Esophagus squamous epithelium (tissue), 5 donors: ENCODE measurements around the gene CCDC174. TPM values are rescaled to one million over a fixed set of nuclear protein-coding genes. Genes with fewer than 3 reads are reported as not detected.
"Not testable (repeated sequence)": the region's sequence is repeated elsewhere in the genome, so short reads cannot be mapped to it uniquely, and the experiment has no call there.

ENCODE experiments used
- DNase-seq: peaks from one replicate; lab custom pipeline; 2025; lab: John Stamatoyannopoulos, UW
- H3K27ac ChIP-seq, 4 donors: fragments of 200-600 bp; sonication (generic); one replicate each; pipeline ENCODE4 v1.5.1; 2016 to 2019; ENCODE audit warnings: mild to moderate bottlenecking in 1 of 4
- H3K27me3 ChIP-seq, 4 donors: fragments of 200-600 bp; sonication (generic); 1 replicate in 3 of 4; 2 replicates in 1 of 4; pipeline versions ENCODE4 v1.5.1 to v1.6.0; 2017 to 2021; ENCODE audit warnings: antibody characterized with exemption in 1 of 4
- H3K36me3 ChIP-seq, 3 donors: fragments of 200-600 bp; sonication (generic); one replicate each; pipeline ENCODE4 v1.5.1; 2016 to 2019
- H3K4me1 ChIP-seq, 3 donors: fragments of 200-600 bp; sonication (generic); one replicate each; pipeline ENCODE4 v1.5.1; 2017 to 2019
- H3K4me3 ChIP-seq, 4 donors: fragments of 200-600 bp; sonication (generic); 1 replicate in 3 of 4; 2 replicates in 1 of 4; pipeline ENCODE4 v1.5.1; 2016 to 2019; ENCODE audit warnings: mild to moderate bottlenecking in 2 of 4, moderate library complexity in 1 of 4
- H3K9me3 ChIP-seq, 3 donors: fragments of 200-600 bp; sonication (generic); one replicate each; pipeline ENCODE4 v1.5.1; 2016 to 2019
- POLR2A ChIP-seq, 4 donors: fragments of 450-650 bp; IDR thresholded peaks; one replicate each; pipeline ENCODE4 v1.6.1; 2017; ENCODE audit warnings: antibody characterized with exemption in 4 of 4, mild to moderate bottlenecking in 4 of 4, moderate library complexity in 3 of 4
- WGBS, 2 donors: methylation state at CpG; one replicate each; pipeline ENCODE4 v1.1.5; 2018; 5-methylcytosine and 5-hydroxymethylcytosine counted together
- intact Hi-C: fragments of 100-400 bp; cut with DNase I; formaldehyde crosslinking; loops from one replicate; pipeline ENCODE4 v1.15.0; 2022
- total RNA-seq, 4 donors: library from RNA; depleted of rRNA; stranded (reverse); fragments of >200 nt; gene quantifications; one replicate each; pipeline ENCODE4 v1.1.0, GENCODE V29; 2016
- TF ChIP-seq, protein P1 (sequence below), 6 experiments: fragments of 450-650 bp in 4 of 6; fragments of 200-600 bp in 2 of 6; sonication (generic) in 2 of 6; IDR thresholded peaks; one replicate each; pipeline ENCODE4 v1.5.1; 2016 to 2019; ENCODE audit warnings: antibody characterized with exemption in 6 of 6, mild to moderate bottlenecking in 4 of 6, moderate library complexity in 4 of 6
- donor health status: DM: yes; HTN: yes; CAD: no.

CCDC174 gene
- total RNA-seq, 4 donors from 2014 or later, result 9.5 to 17.2 (median 12.1) TPM

DNA sequence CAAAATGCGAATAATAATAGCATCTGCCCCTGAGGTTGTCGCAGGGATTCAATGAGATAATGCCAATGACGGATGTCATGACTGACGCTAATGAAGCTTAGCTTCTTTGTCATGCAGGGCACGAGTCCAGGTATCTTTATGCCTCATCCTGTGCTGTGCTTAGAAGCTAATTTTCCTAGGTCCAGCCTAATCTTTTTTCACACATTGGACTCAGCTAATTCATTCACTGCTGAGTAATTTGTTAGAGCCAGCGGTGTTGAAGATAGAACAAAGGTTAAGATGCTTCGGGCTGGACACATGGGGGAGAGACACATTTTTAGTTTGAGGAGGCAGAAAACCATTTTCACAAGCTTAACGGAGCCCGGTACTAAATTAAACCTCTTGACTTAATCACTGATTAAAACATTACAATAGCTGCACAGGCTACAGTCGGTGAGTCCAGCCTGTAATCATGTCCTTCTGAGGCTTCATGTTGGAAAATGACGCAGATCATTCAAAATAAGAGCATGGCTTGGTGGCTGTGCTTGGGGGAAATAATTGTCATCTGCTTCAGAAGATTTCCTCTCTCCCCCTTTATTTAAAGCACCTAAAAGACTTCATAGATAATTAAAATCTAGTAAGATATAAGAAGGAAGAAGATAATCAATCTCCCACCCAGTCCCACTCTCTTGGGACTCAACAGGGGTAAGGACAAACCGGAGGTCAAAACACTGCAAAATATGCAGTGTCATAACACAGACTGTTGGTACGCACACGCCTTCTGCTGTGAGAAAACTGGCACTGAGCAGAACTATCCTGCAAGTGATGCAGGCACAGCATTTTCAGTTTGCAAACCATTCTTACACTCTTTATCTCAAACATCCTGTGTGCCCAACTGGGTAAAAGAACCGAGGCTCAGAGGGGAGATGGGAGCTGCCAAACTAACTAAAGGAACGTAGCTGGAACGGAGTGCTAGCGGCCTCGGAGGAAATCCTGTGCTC lies 3.3 kb upstream of the CCDC174 start:
- Histone ChIP-seq H3K27ac (no peak overlapping the region), H3K27me3 (peaks cover 0 to 4% (median 0%) of the 10 kb centered on the region in 4 donors), H3K9me3 (no peaks in the 10 kb centered on the region), H3K4me1 (peaks cover 0 to 23% (median 14%) of the 10 kb centered on the region in 3 donors), H3K36me3 (no peaks in the 10 kb centered on the region), H3K4me3 (no peak overlapping the region)
- DNase-seq, result no peak
- 67 to 73% methylated on average over 19 of the region's 19 CpGs for WGBS, 2 donors
- intact Hi-C loops, result no loop called here
- TF ChIP-seq, protein P1, sequence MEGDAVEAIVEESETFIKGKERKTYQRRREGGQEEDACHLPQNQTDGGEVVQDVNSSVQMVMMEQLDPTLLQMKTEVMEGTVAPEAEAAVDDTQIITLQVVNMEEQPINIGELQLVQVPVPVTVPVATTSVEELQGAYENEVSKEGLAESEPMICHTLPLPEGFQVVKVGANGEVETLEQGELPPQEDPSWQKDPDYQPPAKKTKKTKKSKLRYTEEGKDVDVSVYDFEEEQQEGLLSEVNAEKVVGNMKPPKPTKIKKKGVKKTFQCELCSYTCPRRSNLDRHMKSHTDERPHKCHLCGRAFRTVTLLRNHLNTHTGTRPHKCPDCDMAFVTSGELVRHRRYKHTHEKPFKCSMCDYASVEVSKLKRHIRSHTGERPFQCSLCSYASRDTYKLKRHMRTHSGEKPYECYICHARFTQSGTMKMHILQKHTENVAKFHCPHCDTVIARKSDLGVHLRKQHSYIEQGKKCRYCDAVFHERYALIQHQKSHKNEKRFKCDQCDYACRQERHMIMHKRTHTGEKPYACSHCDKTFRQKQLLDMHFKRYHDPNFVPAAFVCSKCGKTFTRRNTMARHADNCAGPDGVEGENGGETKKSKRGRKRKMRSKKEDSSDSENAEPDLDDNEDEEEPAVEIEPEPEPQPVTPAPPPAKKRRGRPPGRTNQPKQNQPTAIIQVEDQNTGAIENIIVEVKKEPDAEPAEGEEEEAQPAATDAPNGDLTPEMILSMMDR (IDR thresholded peaks at IDR 0.05), result no peak
- no peak for TF ChIP-seq POLR2A (IDR thresholded peaks at IDR 0.05)

GRCh38 chr3:14649466-14649865 lies 2.1 kb upstream of the CCDC174 start:
- H3K36me3 ChIP-seq, result peaks cover 0 to 4% (median 0%) of the 10 kb centered on the region in 3 donors
- intact Hi-C loops, result no loop called here
- no peaks in the 10 kb centered on the region for H3K9me3 ChIP-seq
- DNase-seq, result no peak
- no peak overlapping the region for H3K4me3 ChIP-seq
- TF ChIP-seq POLR2A (IDR thresholded peaks at IDR 0.05), result no peak
- TF ChIP-seq, protein P1 (IDR thresholded peaks at IDR 0.05), result no peak
- no peaks in the 10 kb centered on the region for H3K27me3 ChIP-seq
- WGBS, 2 donors, result 72 to 78% methylated on average over 2 of the region's 2 CpGs
- H3K27ac ChIP-seq, result no peak overlapping the region
- peaks cover 0 to 35% (median 20%) of the 10 kb centered on the region in 3 donors for H3K4me1 ChIP-seq

GRCh38 chr3:14650193-14650592 lies 1.4 kb upstream of the CCDC174 start:
- Histone ChIP-seq H3K4me3 (peak overlapping the region in 1 of 4 donors; percentile 87), H3K27me3 (no peaks in the 10 kb centered on the region), H3K9me3 (no peaks in the 10 kb centered on the region), H3K27ac (no peak overlapping the region), H3K4me1 (peaks cover 0 to 35% (median 20%) of the 10 kb centered on the region in 3 donors), H3K36me3 (peaks cover 0 to 12% (median 0%) of the 10 kb centered on the region in 3 donors)
- TF ChIP-seq, protein P1 (IDR thresholded peaks at IDR 0.05), result no peak
- no peak for TF ChIP-seq POLR2A (IDR thresholded peaks at IDR 0.05)
- intact Hi-C loops, result no loop called here
- no peak for DNase-seq
- 95 to 97% methylated on average over 4 of the region's 4 CpGs for WGBS, 2 donors

DNA sequence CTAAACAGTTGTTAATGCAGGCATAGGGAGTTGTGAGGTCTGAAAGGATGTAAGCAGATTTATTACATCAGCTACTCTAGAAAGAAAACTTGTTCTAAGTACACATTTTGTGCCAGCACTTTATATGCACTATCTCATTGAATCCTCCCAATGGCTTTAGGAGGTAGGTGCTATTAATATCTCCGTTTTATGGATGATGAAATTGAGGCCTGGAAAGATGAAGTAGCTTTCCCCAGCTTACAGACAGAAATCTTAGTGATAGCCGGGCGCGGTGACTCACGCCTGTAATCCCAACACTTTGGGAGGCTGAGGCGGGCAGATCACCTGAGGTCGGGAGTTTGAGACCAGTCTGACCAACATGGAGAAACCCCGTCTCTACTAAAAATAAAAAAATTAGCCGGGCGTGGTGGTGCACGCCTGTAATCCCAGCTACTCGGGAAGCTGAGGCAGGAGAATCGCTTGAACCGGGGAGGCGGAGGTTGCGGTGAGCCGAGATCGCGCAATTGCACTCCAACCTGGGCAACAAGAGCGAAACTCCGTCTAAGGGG lies 872 bp downstream of the CCDC174 start:
- H3K4me1 ChIP-seq, result peaks cover 0 to 35% (median 20%) of the 10 kb centered on the region in 3 donors
- H3K27me3 ChIP-seq, intact Hi-C loops, DNase-seq, H3K9me3 ChIP-seq: not testable (repeated sequence)
- peaks cover 0 to 34% (median under 1%) of the 10 kb centered on the region in 3 donors for H3K36me3 ChIP-seq
- 74 to 80% methylated on average over 20 to 21 of the region's 21 CpGs for WGBS, 2 donors
- H3K27ac ChIP-seq, result peak overlapping the region in 3 of 4 donors; percentile 89 to 92 (median 91)
- H3K4me3 ChIP-seq, result peak overlapping the region; percentile 67 to 87 (median 76)

- no peak overlapping the region for H3K4me3 ChIP-seq
- no peak for DNase-seq
- no peaks in the 10 kb centered on the region for H3K27me3 ChIP-seq
- intact Hi-C loops, result no loop called here
- WGBS, 2 donors, result 71 to 81% methylated on average over 2 of the region's 2 CpGs
- TF ChIP-seq, protein P1 (IDR thresholded peaks at IDR 0.05), result no peak
- no peak for TF ChIP-seq POLR2A (IDR thresholded peaks at IDR 0.05)
- peaks cover 0 to 19% (median 13%) of the 10 kb centered on the region in 3 donors for H3K4me1 ChIP-seq
- peaks cover 0 to 85% (median 51%) of the 10 kb centered on the region in 3 donors for H3K36me3 ChIP-seq
- no peak overlapping the region for H3K27ac ChIP-seq
- no peaks in the 10 kb centered on the region for H3K9me3 ChIP-seq
Measured at GRCh38 chr3:14657579-14657978, 6.0 kb downstream of the CCDC174 start.
